Upper lobe of left lung (tissue), 4 donors: Measurements from ENCODE around the gene C12orf60.

Experiments
- CTCF ChIP-seq, 6 experiments: fragments of 450-650 bp in 4 of 6; fragments of 200-600 bp in 2 of 6; sonication (generic) in 2 of 6; IDR thresholded peaks; one replicate each; pipeline ENCODE4 v1.5.1; 2016 to 2019; ENCODE audit warnings: antibody characterized with exemption in 6 of 6
- POLR2A ChIP-seq, 4 donors: fragments of 450-650 bp; IDR thresholded peaks; one replicate each; pipeline ENCODE4 v1.5.1; 2016 to 2017; ENCODE audit warnings: antibody characterized with exemption in 4 of 4, mild to moderate bottlenecking in 2 of 4

GRCh38 chr12:14839262-14839661, 35.8 kb downstream of the C12orf60 start:
- TF ChIP-seq CTCF (IDR thresholded peaks at IDR 0.05) (no peak), POLR2A (IDR thresholded peaks at IDR 0.05) (no peak)
